SK-N-SH treated with all-trans-retinoic acid at 6 μM for 48 hours (cell line): ENCODE measurements around the gene TMEM229B.

Experiments
- ATAC-seq: fragments of 200-7000 bp; cut with Tn5 transposase; 3 replicates; pipeline ENCODE4 v1.9.1; 2020; ENCODE audit warnings: mild to moderate bottlenecking, moderate library complexity
- ARNTL ChIP-seq: fragments of 450-650 bp; formaldehyde crosslinking; IDR thresholded peaks from 2 replicates; pipeline ENCODE4 v1.5.0; 2020; ENCODE audit warnings: low read depth, mild to moderate bottlenecking, moderate library complexity, borderline replicate concordance
- BACH2 ChIP-seq: fragments of 250-450 bp; sonication (Bioruptor Pico); IDR thresholded peaks from 2 replicates; pipeline ENCODE4 v1.9.0; 2021; ENCODE audit warnings: mild to moderate bottlenecking, borderline replicate concordance
- CSDC2 ChIP-seq: fragments of 250-450 bp; sonication (Bioruptor Pico); IDR thresholded peaks from 2 replicates; pipeline ENCODE4 v1.5.0; 2020; ENCODE audit warnings: mild to moderate bottlenecking, moderate library complexity
- CSRNP3 ChIP-seq: fragments of 250-450 bp; sonication (Bioruptor Pico); IDR thresholded peaks from 2 replicates; pipeline ENCODE4 v1.5.1; 2021; ENCODE audit warnings: mild to moderate bottlenecking, moderate library complexity
- ESRRG ChIP-seq: fragments of 250-450 bp; sonication (Bioruptor Pico); IDR thresholded peaks from 2 replicates; pipeline ENCODE4 v1.6.1; 2021; ENCODE audit warnings: mild to moderate bottlenecking
- GLIS3 ChIP-seq: fragments of 250-450 bp; sonication (Bioruptor Pico); IDR thresholded peaks from 2 replicates; pipeline ENCODE4 v1.5.0; 2020; ENCODE audit warnings: mild to moderate bottlenecking, moderate library complexity
- ISL1 ChIP-seq: fragments of 250-450 bp; sonication (Bioruptor Pico); IDR thresholded peaks from 2 replicates; pipeline ENCODE4 v2.1.2; 2022; ENCODE audit warnings: mild to moderate bottlenecking, moderate library complexity
- OSR1 ChIP-seq: fragments of 250-450 bp; sonication (Bioruptor Pico); IDR thresholded peaks from 2 replicates; pipeline ENCODE4 v1.8.0; 2022; ENCODE audit warnings: moderate library complexity, mild to moderate bottlenecking, inconsistent platforms
- POU6F1 ChIP-seq: fragments of 250-450 bp; sonication (Bioruptor Pico); IDR thresholded peaks from 2 replicates; pipeline ENCODE4 v1.8.0; 2021; ENCODE audit warnings: low read depth, mild to moderate bottlenecking, moderate library complexity, borderline replicate concordance
- PPARA ChIP-seq: fragments of 250-450 bp; sonication (Bioruptor Pico); IDR thresholded peaks from 2 replicates; pipeline ENCODE4 v1.5.0; 2020; ENCODE audit warnings: mild to moderate bottlenecking, borderline replicate concordance
- RARB ChIP-seq: fragments of 250-450 bp; sonication (Bioruptor Pico); IDR thresholded peaks from 2 replicates; pipeline ENCODE4 v1.8.0; 2021; ENCODE audit warnings: mild to moderate bottlenecking, moderate library complexity
- SNAI2 ChIP-seq: fragments of 250-450 bp; sonication (Bioruptor Pico); IDR thresholded peaks from 2 replicates; pipeline ENCODE4 v1.5.0; 2020; ENCODE audit warnings: mild to moderate bottlenecking, moderate library complexity
- TOX ChIP-seq: fragments of 250-450 bp; sonication (Bioruptor Pico); IDR thresholded peaks from 2 replicates; pipeline ENCODE4 v1.8.0; 2021; ENCODE audit warnings: mild to moderate bottlenecking, moderate library complexity, borderline replicate concordance
- TSHZ2 ChIP-seq: fragments of 250-450 bp; sonication (Bioruptor Pico); IDR thresholded peaks from 2 replicates; pipeline ENCODE4 v1.5.0; 2020; ENCODE audit warnings: mild to moderate bottlenecking, moderate library complexity
- ZFP3 ChIP-seq: fragments of 250-450 bp; sonication (Bioruptor Pico); IDR thresholded peaks from 2 replicates; pipeline ENCODE4 v1.5.0; 2020; ENCODE audit warnings: mild to moderate bottlenecking, moderate library complexity
- ZNF565 ChIP-seq: fragments of 450-650 bp; formaldehyde crosslinking; conservative IDR thresholded peaks from 2 replicates; pipeline ENCODE4 v1.5.0; 2020; ENCODE audit warnings: low read depth, mild to moderate bottlenecking, moderate library complexity
- ZNF70 ChIP-seq: fragments of 450-650 bp; formaldehyde crosslinking; IDR thresholded peaks from 2 replicates; pipeline ENCODE4 v1.5.0; 2020; ENCODE audit warnings: mild to moderate bottlenecking, moderate library complexity
- ZNF8 ChIP-seq: fragments of 450-650 bp; formaldehyde crosslinking; IDR thresholded peaks from 2 replicates; pipeline ENCODE4 v1.5.0; 2020; ENCODE audit warnings: mild to moderate bottlenecking, moderate library complexity

The TMEM229B gene

GRCh38 chr14:67501670-67502069 is 13.1 kb upstream of the TMEM229B start:
- TF ChIP-seq TSHZ2 (CRISPR knock-in tag) (no peak), SNAI2 (CRISPR knock-in tag) (no peak), ZNF70 (CRISPR knock-in tag) (no peak), GLIS3 (CRISPR knock-in tag) (no peak), ZNF565 (CRISPR knock-in tag) (no peak), OSR1 (CRISPR knock-in tag) (no peak), ZNF8 (CRISPR knock-in tag) (no peak), POU6F1 (CRISPR knock-in tag) (no peak), CSDC2 (CRISPR knock-in tag) (no peak), TOX (CRISPR knock-in tag) (no peak)
- no peak for ATAC-seq

- ATAC-seq, result no peak
- TF ChIP-seq BACH2 (CRISPR knock-in tag) (no peak), GLIS3 (CRISPR knock-in tag) (no peak), ARNTL (CRISPR knock-in tag) (no peak), TSHZ2 (CRISPR knock-in tag) (no peak), ISL1 (CRISPR knock-in tag) (no peak), POU6F1 (CRISPR knock-in tag) (no peak), OSR1 (CRISPR knock-in tag) (no peak), PPARA (CRISPR knock-in tag) (no peak), ZNF70 (CRISPR knock-in tag) (no peak), ZFP3 (no peak), SNAI2 (CRISPR knock-in tag) (no peak), TOX (CRISPR knock-in tag) (no peak), ESRRG (CRISPR knock-in tag) (no peak), RARB (CRISPR knock-in tag) (no peak), ZNF565 (CRISPR knock-in tag) (no peak)
Measured at GRCh38 chr14:67500981-67501380, 12.5 kb upstream of the TMEM229B start.

- ATAC-seq, result no peak
- TF ChIP-seq TSHZ2 (CRISPR knock-in tag), result no peak
- no peak for TF ChIP-seq CSRNP3 (CRISPR knock-in tag)
- TF ChIP-seq CSDC2 (CRISPR knock-in tag), result no peak
- no peak for TF ChIP-seq ZNF565 (CRISPR knock-in tag)
- no peak for TF ChIP-seq ZFP3
- TF ChIP-seq TOX (CRISPR knock-in tag), result no peak
Measured at GRCh38 chr14:67497716-67498115, 9.2 kb upstream of the TMEM229B start.
